RWPE1 (cell line): Measurements from ENCODE around the gene LIN28A.

Source experiments
- CTCF ChIA-PET: fragments of 350-600 bp; sonication (Branson Sonifier 250); formaldehyde crosslinking; extraction: SDS; loops from one replicate; lab custom pipeline; 2021; lab: Yijun Ruan, JAX
- POLR2A ChIA-PET: fragments of 400-600 bp; formaldehyde crosslinking; extraction: SDS; loops from one replicate; lab custom pipeline; 2020; ENCODE audit warnings: antibody characterized with exemption; ENCODE audit not compliant: low non-redundant PET; lab: Yijun Ruan, JAX
- DNase-seq: peaks from one replicate; pipeline ENCODE4 v3.0.0; 2012; ENCODE audit warnings: low spot score
- H3K27ac ChIP-seq: fragments of 450-650 bp; 2 replicates; pipeline ENCODE4 v1.5.1; 2017
- TF ChIP-seq, protein P1 (sequence below): fragments of 450-650 bp; conservative IDR thresholded peaks from 2 replicates; pipeline ENCODE4 v1.5.1; 2017; ENCODE audit warnings: low read depth, mild to moderate bottlenecking

The LIN28A gene, protein sequence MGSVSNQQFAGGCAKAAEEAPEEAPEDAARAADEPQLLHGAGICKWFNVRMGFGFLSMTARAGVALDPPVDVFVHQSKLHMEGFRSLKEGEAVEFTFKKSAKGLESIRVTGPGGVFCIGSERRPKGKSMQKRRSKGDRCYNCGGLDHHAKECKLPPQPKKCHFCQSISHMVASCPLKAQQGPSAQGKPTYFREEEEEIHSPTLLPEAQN

DNA sequence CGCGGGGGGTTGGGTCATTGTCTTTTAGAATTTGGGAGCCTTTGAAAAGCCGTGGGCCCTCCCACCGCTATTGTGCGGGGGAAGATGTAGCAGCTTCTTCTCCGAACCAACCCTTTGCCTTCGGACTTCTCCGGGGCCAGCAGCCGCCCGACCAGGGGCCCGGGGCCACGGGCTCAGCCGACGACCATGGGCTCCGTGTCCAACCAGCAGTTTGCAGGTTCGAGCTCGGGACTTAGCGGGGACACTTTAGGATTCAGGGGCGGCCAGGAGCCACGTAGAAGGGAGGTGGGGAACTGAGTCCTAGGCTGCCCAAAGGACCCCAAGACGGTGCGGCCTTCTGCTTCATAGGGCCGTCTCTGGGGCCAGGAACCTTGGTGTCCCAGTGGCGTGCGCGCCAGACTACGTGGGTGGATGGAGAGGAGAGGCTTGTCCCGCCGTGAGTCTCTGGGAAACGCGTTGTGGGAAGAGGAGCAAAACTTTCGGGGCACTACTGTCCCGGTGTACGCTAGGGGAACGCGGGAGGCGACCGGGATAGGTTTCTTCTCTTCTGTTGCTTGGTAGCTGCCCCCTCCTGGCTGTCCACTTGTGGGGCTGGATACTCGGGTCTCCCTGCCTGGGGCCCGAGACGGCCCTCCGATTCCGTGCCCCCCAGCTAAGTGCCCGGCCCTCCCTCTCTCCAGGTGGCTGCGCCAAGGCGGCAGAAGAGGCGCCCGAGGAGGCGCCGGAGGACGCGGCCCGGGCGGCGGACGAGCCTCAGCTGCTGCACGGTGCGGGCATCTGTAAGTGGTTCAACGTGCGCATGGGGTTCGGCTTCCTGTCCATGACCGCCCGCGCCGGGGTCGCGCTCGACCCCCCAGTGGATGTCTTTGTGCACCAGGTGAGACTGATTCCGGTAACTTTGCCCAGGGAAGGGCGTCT, at the start of gene LIN28A:
Gene LIN28A, plus strand, starts transcription at position 112 of the 918 bp plus-strand sequence. Its CDS starts 75 bp downstream, at position 187.
- no peak for DNase-seq
- H3K27ac ChIP-seq = no peak within 1 kb of the TSS
- TF ChIP-seq, protein P1, sequence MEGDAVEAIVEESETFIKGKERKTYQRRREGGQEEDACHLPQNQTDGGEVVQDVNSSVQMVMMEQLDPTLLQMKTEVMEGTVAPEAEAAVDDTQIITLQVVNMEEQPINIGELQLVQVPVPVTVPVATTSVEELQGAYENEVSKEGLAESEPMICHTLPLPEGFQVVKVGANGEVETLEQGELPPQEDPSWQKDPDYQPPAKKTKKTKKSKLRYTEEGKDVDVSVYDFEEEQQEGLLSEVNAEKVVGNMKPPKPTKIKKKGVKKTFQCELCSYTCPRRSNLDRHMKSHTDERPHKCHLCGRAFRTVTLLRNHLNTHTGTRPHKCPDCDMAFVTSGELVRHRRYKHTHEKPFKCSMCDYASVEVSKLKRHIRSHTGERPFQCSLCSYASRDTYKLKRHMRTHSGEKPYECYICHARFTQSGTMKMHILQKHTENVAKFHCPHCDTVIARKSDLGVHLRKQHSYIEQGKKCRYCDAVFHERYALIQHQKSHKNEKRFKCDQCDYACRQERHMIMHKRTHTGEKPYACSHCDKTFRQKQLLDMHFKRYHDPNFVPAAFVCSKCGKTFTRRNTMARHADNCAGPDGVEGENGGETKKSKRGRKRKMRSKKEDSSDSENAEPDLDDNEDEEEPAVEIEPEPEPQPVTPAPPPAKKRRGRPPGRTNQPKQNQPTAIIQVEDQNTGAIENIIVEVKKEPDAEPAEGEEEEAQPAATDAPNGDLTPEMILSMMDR = no peak
- ChIA-PET CTCF (no interaction called here), POLR2A (interaction anchor here (0.6 kb wide), 1 partner anchor 239 kb away, joined by 5 read pairs; the partner anchor contains the start of gene ZNF593OS)

DNA sequence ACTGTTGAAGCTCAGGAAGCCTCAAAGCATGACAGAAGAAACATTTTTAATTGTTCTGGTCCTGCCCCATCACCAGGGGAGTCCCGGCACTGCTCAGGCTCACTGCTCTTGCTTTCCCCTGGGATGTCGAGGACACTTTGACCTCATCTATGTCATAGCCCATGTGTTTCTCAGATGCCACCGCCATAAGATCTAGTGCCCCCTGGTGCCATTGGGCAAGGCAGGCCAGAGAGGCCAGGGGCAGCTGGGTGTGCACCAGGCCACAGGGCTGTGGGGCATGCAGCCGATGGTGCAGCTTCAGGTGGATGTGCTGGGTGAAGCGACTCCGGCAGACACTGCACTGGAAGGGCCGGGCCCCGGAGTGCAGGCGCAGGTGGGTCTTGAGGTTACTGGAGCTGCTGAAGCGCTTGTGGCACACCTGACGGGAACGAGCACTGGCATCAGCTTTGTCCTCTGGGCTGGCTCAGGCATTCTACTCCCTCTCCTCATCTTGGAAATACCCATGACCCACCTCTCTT, 49.0 kb upstream of the LIN28A start:
- ChIA-PET CTCF (interaction anchor here (0.6 kb wide), 1 partner anchor 29 kb away, joined by 5 read pairs; no protein-coding TSS in a partner anchor), POLR2A (no interaction called here)
- no peak for DNase-seq
- TF ChIP-seq, protein P1 = no peak
- H3K27ac ChIP-seq = no peak overlapping the region

DNA sequence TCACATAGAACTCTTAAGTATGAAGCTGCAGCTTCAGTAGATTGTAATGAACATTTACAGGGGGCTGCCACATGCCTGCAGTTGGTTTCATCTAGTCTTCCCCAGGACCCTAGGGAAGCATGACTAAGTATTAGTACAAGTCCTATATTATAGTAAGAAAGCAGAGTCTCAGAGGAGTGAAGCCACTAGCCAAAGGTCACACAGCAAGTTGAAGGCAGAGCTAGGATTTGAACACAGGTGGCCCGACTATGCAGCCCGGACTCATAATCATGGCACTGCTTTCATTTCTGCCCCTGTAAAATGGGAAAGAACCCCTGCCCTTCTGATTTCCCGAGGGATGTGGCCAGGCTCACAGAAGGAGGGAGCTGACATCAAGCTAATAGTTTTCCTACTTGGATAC, 48.3 kb upstream of the LIN28A start:
- TF ChIP-seq, protein P1 = no peak
- ChIA-PET POLR2A (interaction anchor here (0.9 kb wide), 1 partner anchor 10 kb away, joined by 3 read pairs; no protein-coding TSS in a partner anchor), CTCF (interaction anchor here (0.6 to 0.7 kb wide), 2 partner anchors 28 to 42 kb away, joined by 3 to 5 read pairs; no protein-coding TSS in a partner anchor)
- DNase-seq = no peak
- H3K27ac ChIP-seq = no peak overlapping the region

DNA sequence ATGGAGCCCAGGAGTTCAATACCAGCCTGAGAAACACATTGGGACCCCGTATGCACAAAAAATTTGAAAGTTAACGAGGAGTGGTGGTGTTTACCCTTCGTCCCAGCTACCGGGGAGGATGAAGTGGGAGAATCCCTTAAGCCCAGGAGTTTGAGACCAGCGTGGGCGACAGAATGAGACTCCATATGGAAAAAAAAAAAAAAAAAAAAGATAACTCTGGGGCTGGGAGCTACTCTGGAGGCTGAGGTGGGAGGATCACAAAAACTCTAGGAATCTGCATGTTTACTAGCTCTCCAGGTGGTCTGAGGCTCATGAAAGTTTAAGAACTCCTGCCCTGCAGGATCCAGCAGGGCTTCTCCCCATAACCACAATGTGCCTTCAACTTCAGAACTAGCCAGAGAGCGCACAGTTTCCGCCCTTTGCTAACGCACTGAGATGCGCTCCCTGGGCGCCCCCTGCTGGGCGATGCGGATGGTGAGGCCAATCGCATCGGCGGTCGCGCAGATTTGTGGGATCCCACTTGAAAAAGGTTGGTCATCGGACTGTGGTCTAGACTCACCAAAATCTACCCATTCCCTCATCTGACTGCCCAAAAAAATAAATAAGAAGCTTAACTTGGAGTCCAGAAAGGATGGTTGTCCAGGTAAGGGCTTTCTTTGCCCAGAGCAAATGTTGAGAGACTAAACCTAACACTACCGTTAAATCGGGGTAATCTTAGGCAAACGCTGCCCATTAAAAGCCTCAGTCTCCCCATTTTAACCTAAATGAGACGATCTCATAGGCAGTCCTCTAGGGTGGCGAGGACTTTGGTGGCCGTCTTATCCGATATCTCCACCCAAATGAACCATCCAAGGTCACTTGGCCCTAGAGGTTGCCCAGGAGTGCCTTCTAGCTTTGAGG, 46.8 kb upstream of the LIN28A start:
- ChIA-PET CTCF (interaction anchor here (0.6 to 1.5 kb wide), 19 partner anchors 8 to 219 kb away, joined by 3 to 12 read pairs (median 4); partner anchors contain the start of gene CD52), POLR2A (interaction anchor here (0.6 kb wide), 1 partner anchor 79 kb away, joined by 4 read pairs; no protein-coding TSS in a partner anchor)
- no peak overlapping the region for H3K27ac ChIP-seq
- no peak for DNase-seq
- TF ChIP-seq, protein P1 = peak; percentile 79

DNA sequence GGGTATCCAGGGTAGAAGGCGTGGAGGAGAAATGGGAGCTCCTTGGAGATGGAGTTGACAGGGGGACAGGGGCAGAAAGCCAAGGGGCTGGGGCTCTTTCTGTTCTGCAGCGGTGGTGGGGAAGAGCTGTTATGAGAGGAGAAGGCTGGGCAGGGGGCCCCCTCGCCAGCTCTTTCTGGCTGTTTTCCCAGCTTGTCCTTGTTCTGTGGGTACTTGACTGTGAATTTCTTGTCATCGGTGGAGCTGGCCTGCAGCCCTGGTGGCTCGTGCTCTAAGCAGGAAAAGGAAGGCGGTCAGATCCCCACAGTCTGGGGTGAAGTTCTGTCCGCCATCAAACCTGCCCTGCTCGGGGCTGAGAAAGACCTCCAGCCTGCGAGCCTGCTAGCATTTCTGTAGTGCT, 45.7 kb upstream of the LIN28A start:
- POLR2A ChIA-PET = no interaction called here

More for the DNA sequence above, 45.7 kb upstream of the LIN28A start:
- no peak overlapping the region for H3K27ac ChIP-seq
- CTCF ChIA-PET = interaction anchor here (0.9 to 1.5 kb wide), 8 partner anchors 9 to 220 kb away, joined by 3 to 12 read pairs (median 4); no protein-coding TSS in a partner anchor
- TF ChIP-seq, protein P1 = no peak
- DNase-seq = no peak
